ENCODE measurements around the gene PGF.

Gene PGF

DNA sequence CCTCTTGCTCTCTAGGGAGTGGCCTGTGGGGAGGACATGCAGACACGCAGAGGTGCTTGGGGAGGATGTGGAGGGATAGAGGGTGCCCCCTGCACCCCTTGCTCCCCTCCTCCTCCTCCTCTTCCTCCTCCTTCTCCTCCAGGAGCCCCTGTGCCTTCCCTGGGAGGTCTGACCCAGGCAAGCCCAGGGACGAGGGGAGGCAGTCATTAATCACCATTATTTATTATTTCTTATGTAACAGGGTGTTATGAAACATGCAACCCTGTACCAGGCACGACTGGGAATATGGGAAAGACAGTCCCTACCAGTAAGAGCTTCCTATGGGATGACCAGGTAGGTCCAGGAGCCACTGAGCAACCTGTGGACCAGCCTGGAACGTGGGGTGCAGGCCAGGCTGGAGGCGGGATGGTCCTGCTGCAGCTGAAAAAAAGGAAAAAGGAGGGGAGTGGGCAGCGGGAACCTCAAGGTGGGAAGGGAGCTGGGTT, 22.5 kb upstream of the PGF start:
- DNase-seq: no peak

DNA sequence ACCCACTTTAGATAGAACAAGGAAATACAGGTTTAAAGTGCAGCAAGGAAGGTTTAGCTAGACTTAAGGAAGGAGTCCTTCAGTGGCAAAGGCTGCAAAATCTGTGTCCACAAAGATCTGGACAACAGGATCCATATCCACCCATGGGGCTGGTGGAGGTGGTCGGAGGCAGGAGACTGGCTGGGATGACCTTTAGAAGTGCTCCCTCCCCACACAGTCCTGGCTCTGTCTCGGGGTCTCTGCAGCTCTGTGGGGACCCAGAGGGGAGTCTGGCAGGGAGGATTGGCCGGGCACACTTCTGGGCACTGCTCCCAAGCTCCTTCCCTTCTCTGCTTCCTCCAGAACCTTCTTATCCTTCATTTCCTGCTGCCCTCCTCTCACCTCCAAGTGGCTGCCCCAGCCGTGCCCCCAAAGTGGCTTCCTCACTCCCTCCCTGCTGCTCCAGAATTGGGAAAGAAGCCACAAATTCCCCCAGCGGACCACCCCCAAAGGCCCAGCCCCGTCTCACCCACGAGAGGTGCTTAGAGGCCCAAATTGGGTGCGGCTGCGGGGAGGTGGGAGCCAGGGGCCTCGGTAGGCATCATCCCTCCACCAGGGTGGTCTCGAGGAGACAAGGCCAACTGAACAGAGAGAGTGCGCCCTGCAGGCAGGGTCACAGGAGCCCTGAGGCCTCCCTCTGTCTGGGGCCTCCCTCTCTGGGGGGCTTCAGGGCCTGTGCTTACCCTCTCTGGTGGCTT, 21.9 kb upstream of the PGF start:
- DNase-seq: no peak

DNA sequence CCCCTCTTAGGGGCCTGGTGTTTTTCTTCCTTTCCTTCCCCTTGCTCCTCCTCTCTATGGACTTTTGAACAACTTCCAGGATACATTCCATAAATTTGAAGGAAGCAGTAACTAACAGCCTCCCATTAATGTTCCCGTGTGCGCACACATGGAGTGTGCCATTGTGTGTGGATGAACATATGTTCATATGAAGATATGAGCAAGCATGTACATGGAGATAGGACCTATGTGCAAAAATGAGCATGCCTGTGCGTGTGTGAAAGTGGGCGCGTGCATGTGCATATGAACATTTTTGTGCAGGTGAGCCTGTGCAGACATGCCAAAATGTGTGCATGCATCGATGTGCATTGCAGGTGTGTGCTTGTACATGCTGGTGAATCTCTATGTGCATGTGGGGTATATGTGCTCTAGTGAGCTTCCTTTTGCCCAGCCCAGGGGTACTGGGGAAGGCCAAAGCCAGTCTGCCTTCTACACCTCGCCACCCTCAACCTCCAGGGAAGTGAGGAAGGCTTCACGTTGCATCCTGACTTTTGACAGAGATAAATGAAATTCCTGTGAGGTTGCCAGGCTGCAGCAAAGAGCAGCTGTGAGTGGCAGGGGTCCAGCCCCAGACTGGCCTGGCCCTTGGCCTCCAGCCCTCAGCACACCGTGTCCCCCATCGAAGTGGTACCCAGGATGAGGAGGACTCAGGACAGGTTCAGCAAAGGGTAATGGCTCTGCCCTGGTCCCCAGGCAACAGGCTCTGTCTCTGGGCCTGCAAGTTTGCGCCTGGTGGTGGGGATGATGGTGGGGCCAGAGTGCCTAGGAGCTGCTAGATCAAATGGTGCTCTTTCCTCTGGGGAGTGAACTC, 21.1 kb upstream of the PGF start:
- DNase-seq: no peak

DNA sequence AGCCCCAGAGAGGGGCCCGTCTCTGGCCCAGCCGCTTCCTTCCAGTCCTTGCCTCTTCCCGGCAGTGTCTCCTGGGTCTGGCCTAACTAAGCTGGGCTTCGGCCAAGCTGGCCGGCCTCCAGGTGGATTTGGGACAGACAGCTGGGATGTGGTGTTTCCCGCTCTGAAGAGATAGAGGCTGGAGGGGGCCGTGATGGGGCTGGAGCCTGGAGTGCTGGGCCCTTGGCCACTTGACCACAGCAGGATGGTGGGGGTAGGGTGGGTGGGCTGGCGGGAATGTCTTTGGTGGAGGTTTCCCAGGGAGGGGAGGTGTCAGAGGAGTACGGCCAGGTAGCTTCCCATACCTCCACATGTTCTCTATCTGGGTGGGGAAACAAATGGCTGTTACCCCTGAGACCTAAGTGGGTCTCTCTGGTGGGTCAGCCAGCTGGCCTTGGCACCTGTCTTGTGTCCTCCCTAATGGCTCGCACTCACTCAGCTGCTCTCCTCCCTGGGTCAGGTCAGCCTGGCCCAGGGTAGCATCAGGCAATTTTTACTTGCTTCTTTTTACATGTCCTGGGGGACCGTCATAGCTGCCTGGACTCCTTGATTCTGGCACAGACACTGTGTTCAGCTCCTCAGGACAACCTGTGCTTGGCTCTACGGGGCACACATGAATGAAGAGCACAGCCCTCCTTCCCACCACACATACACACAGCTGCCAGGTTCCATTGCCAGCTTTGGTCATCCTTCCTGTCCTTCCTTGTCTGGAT, 19.8 kb upstream of the PGF start:
- no peak for DNase-seq

DNA sequence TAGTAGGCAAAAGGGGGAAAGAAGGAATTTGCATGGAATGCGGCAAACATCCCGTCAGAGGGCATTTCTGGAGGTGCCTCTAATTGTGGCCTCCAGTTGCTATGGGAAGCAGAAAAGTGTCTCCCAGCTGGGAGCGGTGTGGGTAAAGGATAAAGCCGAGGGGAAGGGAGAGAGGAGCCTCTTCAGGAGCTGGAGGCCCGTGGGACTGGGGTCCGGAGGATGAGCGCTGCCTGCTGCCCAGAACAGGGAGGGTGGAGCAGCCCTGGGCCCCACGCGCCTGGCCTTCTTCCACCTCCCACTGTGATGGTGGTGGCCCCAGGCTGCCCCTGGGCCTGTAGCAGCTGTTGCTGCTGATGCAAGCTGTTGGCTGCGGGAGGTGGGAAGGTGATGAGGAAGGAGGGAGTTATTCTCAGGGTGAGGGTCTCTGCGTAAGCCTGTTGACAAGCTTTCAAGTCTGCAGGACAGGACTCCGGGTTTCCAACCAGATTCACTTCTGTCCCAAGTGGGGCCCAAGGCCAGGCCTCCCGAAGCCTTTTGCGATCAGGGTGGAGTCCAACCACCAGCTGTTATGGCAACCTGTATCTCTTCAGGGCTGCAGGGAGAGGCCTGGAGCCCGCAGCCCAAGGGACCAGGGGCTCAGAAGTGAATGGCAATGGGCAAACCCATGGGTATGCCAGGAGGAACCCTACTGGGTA, 19.1 kb upstream of the PGF start:
- no peak for DNase-seq

DNA sequence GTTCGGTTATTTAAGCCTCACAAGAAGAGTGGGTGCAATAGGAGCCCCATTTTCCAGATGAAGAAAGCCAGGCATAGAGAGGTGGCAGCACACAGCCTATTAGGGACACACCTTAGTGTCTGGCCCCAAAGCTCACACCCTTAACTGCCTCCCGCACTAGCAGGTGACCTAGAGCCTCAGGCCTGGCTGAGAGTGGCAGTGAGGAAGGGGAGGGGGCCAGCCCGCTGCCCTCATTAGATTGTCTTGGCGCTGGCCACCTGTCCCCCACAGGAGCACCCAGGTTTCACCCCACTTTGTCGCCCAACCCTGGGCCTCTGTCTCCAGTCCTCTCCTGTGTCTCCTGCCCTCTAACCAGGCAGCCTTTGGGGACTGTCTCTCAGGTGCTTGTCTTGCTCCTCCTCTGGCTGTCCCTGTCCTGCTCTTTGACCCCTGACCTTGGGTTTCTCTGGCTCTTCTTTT, 18.5 kb upstream of the PGF start:
- DNase-seq: no peak

DNA sequence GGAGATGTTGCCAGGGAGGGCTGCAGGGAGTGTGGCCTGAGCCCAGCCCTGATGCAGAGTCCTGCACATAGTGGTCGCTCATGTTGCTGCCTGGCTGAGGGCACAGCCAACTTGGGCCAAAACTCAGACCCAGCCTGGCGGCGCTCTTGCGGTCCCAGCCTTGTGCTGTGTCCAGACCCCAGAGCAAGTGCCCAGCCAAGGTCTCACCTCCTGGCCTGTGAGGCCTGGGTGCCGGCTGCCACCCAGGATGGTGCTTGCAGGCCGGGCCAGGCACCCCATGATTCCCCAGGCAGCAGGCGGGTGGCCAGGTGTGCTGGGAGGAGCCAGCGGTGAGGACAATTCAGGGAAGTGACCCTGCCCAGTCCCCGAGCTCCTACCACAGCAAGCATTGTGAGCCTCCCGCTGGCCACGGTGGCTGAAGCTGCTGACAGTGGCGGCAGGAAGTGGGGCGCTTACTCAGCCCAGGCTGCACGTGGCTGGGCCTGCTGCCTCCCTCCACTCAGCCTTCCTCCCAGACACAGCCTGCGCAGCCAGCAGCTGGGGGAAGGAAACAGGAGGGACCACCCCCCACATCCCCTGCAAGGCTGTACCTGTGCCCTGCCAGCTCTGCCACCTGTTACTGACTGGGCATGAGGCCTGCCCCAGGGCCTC, 17.7 kb upstream of the PGF start:
- DNase-seq: no peak

DNA sequence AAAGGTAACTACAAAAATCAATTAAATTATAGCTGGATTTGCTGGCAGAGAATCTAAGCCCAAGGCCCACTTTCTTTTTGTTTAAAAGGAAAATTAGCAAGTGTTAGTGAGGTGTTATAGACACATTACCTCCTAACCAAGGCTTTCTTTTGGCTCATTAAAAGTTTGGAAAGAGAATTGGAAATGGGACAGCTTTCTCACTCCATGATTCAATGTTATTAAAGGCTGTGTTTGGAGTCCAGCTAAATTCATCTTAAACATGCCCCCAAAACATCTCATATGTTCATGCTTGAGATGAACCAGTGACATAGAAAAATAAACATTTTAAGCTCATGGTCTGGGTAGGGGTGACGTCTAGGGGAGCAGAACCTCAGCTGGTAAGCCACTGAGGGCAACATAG, 13.4 kb upstream of the PGF start:
- DNase-seq: no peak

DNA sequence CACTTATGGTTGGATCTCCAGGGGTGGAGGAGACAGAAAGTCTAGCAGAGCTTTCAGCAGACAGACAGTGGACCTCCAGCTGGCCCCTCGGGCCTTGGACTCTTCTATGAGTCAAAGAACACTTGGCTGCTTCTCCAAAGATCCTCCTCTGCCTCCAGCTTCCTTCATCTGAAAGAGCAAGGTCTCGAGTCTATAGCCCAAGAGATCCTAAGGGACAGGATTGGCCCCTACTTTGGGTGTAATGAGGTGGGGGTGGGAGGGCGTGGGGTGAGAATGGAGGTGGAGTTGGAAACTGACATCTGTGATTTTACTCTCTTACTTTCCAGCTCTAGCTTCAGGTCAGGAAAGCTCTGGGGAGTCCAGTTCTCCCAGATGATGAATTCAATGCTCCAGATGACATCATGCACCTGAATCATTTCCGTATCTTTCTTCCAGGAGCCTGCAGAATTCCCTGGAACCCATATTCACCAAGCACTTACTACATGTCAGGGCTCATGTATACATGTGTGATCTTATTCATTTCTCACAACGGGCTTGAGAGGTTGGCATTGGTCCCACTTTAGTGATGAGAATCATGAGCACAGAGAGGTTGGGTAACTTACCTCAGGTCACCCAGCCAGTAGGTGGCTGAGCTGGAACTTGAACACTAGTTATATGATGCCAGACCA, 10.2 kb upstream of the PGF start:
- no peak for DNase-seq

DNA sequence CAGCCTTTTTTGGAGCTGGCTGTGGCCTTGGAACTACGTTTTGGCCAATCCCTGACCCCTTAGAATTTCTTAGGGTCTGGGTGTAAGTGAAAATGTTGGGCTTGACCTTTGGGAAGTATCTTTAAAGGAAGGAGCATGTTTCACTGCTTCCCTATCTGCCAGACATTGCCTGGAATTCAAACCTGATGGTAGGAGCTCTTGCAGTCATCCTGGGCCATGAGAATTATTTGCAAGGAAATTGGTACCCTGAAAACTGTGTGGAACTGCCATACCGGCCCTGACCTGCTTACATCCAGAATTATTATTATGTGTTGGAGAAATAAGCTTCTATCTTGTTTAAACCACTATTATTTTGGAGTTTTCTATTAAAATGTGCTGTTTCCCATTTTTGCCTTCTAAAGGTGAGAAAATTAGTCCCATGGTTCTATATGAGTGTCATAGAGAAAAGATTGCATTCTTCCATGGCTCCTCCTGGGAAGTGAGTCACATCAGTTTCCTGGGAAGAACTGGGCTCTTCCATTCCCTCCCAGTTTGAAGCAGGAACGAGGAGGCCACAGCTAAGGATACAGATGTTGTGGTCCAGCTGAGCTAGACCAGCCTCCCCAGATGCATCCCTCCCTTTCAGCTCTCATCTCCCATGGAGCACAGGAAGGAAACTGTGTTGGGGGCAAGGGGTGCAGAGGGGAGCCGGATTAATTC, 9.5 kb upstream of the PGF start:
- no peak for DNase-seq

DNA sequence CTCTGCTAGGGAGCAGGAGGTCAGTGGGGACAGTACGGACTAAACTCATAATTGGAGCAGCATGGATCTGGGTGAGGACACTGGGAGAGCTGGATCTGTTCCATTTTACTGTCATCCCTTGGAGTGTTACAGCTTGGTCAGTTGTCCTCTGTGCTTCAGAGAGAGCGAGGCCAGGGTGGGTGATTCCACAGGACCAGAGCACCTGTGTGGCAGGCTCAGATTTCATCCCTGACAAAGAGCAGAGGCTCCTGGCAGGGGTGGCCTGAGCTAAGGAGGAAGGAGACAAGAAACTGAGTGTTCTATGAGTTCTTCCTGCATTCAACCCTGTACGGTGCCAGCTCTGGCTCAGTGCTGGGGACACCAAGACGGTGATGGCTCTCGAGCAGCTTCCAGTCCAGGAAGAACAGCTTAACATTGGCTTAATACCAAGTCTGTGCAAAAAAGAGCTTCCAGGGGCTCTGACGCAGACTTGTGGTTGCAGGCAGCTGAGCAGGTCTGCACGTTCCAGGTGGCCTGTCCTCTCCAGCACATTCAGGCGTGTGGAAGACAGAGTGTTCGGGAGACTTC, 8.4 kb upstream of the PGF start:
- no peak for DNase-seq

DNA sequence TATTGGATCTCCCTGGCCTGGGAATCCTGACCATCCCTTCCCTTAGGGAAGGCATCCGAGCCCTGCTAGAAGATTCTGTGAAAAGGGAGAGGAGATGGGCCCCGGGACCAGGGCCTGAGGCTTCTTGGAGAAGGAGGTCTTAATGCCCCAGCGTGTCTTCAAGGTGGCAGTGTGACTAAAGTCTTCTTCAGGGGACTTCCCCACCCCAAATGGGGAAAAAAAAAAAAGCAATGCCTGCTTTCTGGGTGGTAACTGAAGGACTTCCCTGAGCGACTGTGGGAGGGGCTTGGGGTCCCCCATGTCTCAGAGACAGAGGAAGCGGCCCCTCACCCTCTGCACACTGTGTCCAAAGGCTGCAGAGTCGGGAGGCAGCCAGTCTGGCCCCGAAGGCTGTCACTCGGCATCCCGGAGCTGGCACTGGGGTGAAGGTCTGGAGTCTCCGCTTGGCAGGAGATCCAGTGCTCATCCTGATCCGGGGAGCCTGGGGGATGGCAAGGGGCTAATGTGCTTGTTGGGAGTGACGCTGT, 7.8 kb upstream of the PGF start:
- no peak for DNase-seq

DNA sequence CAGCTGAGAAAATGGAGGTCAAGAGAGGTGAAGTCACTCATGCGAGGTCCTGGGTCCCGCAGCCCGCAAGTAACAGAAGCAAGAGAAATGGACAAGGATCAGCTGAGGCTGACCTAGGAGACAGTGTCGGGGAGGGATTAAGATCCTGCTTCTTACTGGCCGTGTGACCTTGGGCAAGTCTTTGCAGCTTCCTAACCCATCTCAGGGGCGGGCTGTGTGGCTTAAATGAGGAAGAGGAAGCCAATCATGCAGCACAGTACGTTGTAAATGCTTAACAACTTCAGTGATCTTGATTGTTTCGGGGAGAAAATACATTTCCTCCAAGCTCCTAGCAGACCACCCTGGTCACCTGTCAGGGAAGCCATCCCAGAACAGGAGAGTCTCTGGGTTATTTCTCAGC, 7.1 kb upstream of the PGF start:
- no peak for DNase-seq

DNA sequence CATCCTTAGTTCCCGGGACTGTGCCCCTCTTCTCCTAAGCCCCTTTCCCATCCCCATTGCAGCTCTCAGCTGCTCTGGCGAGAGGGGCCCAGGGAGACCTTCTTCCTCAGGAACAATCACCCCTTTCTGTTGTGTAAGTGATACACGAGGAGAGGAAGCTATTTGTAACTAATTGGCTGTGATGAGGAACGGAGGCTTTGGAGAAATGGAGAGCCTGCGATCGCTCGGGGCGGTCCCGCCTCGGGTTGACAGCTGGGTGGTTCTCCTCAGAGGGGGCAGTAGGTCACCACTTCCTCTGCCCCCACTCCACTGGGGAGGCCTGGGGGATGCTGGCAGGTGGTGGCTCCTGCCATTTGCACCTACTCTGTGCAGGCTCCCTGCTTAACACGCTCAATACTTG, 6.6 kb upstream of the PGF start:
- DNase-seq: no peak

DNA sequence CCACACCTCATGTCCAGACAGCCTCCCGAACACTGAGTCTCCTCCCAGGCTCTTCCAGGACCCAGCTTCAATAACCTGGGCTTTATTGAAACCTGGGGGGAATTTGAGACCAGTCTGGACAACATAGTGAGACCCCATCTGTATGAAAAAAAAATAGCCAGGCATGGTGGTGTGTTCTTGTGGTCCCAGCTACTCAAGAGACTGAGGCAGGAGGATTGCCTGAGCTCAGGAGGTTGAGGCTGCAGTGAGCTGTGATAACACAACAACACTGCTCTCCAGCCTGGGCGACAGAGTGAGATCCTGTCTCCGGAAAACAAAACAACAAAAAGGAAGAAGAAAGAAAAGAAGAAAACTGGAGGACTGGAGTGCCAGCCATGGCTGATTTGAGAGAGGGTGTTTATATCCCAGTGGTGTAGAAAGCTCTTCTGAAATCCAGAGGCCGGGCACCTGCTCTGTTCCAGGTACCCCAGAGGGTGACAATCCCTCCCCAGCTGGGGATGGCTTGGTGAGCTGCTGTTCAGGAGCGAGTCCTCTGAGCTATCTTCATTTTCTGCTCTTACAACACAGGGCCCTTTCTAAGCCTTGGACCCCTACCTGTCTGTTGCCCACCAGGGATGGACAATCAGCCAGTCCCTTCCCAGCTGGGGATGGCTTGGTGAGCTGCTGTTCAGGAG, 6.0 kb upstream of the PGF start:
- no peak for DNase-seq

DNA sequence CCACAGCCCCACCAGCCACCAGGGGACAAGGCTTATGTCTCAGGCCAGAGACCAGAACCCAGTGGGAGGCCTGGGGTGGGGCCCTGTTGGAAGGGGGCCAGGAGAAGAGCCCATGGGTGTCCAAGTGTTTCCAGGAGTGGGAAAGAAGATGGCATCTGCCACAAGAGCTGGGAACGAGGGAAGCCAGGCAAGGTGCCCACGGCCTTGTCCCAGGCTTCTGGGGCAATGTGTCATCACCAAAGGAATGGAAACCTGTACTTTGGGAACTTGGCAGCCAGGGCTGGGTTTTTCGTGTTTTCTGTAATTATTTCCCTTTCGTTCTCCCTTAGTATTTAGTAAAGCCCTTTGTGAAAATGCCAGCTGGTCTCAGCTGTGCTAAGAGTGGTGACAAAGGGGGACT, 5.3 kb upstream of the PGF start:
- DNase-seq: no peak

DNA sequence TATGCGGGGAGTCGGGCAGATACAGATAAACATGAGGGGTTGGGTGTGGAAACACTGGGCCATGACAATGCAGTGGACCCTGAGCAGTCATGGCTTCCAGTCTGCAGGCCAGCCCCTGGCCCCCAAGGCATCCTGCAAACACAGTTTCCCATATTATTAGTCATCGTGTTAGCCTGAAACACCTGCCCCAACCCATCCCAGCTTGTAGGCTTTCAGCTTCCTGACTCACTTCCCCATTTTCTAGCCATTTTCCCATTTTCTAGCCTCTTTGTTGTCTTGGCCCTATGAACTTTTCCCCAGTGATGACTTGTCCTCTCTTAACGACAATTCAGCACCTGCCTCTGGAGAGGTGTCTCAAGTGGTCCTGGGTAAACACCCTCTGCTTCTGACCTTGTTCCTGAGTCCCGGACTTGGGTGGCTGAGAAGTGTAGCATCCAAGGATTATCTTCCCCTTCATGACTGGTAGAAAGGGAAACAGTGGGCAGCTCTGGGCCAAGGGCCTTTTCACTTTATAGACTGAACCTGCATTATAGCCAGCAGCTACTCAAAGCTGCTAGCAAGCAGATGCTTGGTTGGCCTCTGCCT, 4.3 kb upstream of the PGF start:
- DNase-seq: no peak

DNA sequence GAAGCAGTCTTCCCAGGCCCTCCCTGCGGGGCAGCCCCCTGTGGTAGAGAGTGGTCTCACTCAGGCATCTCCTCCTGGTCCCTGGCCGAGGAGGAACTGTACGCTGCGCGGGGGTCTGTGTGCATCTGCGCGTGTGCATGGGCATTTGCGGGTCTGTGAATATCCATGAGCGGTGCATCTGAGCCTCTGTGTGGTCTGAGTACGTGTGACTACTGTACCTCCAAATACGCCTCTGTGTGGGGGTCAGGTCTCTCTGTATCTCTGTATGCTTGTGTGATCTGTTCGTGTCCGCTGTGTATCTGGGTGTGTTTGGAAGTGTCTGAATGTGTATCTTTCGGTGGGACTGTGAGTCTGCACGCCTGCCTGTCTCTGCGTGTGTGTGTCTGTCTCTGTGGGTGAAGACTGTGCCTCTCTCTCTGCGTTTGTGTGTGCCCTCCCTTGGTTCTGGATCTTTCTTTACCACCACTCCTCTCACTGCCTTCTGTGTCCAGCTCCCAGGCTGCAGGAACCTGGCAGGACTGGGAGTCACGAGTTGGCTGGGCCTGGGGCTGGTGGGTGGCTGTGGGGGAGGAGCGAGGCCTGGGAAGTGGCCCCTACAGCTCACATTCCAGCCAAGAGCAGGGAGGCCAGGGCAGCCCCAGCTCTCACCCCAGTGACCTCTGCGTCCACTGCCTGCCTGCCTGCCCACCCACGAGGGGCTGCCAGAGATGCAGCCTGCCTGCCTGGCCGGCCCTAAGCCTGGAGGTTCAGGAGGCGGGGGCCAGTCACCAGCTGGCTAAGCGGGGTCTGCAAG, 1.1 kb upstream of the PGF start:
- no peak for DNase-seq

DNA sequence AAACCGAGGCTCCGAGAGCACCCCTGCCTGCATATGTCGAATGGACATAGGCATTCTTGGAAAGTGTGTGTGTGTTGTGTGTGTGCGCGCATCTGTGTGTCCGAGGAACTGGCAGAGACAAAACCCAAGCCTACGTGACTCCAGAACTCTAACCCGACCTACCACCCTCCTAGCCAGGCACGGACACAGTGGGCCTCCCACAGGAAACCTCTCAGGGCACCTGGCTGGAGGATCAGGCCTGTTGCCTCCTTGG, 556 bp upstream of the PGF start:
- no peak for DNase-seq

Measured in NCI-H2171 (cell line).